ENCODE results near the gene CCDC27. TPM values are rescaled to one million over a fixed set of nuclear protein-coding genes. Genes with fewer than 3 reads are reported as not detected.

The CCDC27 gene
- total and polyA plus RNA-seq, 8 donors, result not detected

DNA sequence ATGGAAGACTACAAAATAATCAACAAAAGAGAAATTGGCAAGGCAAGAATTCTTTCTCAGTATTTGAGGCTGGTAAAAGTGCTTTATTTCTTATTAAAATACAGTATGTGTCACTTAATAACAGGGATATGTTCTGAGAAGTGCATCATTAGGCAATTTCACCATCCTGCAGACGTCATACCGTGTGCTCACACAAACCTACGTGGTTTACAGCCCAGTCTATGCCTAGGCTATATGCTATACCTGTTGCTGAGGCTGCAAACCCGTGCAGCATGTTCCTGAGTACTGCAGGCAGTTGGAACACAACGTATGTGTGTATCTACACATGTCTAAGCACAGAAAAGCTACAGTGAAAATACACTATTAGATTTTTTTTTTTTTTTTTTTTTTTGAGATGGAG is 2.7 kb upstream of the CCDC27 start:
- no peak for TF ChIP-seq POLR2AphosphoS5 (IDR thresholded peaks at IDR 0.05)
- TF ChIP-seq EP300 (IDR thresholded peaks at IDR 0.05), result no peak
- TF ChIP-seq POLR2A (IDR thresholded peaks at IDR 0.05), result no peak
- TF ChIP-seq, protein P1, sequence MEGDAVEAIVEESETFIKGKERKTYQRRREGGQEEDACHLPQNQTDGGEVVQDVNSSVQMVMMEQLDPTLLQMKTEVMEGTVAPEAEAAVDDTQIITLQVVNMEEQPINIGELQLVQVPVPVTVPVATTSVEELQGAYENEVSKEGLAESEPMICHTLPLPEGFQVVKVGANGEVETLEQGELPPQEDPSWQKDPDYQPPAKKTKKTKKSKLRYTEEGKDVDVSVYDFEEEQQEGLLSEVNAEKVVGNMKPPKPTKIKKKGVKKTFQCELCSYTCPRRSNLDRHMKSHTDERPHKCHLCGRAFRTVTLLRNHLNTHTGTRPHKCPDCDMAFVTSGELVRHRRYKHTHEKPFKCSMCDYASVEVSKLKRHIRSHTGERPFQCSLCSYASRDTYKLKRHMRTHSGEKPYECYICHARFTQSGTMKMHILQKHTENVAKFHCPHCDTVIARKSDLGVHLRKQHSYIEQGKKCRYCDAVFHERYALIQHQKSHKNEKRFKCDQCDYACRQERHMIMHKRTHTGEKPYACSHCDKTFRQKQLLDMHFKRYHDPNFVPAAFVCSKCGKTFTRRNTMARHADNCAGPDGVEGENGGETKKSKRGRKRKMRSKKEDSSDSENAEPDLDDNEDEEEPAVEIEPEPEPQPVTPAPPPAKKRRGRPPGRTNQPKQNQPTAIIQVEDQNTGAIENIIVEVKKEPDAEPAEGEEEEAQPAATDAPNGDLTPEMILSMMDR (IDR thresholded peaks at IDR 0.05), result no peak
- WGBS, 5 donors, result 61 to 69% (median 68%) methylated on average over 5 of the region's 5 CpGs

DNA sequence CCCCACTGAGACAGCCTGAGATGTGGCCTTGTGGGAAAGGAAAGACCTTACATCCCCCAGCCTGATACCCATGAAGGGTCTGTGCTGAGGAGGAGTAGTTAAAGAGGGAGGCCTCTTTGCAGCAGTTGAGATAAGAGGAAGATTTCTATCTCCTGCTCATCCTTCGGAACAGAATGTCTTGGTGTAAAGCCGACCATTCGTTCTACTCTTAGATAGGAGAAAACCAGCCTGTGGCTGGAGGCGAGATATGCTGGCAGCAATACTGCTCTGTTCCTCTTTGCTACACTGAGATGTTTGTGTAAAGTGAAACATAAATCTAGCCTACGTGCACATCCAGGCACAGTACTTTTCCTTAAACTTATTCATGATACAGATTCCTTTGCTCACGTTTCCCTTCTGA is 1.5 kb upstream of the CCDC27 start:
- Histone ChIP-seq H3K4me3 (no peak overlapping the region), H3K9me3 (no peaks in the 10 kb centered on the region)
- 56 to 67% (median 63%) methylated on average over 6 of the region's 6 CpGs for WGBS, 5 donors

More for the DNA sequence above, 2.7 kb upstream of the CCDC27 start:
- no peaks in the 10 kb centered on the region for H3K9me3 ChIP-seq
- peaks cover 19 to 35% (median 31%) of the 10 kb centered on the region in 4 donors for H3K4me1 ChIP-seq
- H3K36me3 ChIP-seq, result peaks cover 0 to 8% (median 0%) of the 10 kb centered on the region in 4 donors
- H3K27me3 ChIP-seq, result peaks cover 0 to 24% (median 3%) of the 10 kb centered on the region in 3 donors
- intact Hi-C loops (cut with DNase I; ENCODE audit: low total_unique reads), result no loop called here
- DNase-seq, result no peak
- H3K27ac ChIP-seq, result no peak overlapping the region
- H3K4me3 ChIP-seq, result no peak overlapping the region

DNA sequence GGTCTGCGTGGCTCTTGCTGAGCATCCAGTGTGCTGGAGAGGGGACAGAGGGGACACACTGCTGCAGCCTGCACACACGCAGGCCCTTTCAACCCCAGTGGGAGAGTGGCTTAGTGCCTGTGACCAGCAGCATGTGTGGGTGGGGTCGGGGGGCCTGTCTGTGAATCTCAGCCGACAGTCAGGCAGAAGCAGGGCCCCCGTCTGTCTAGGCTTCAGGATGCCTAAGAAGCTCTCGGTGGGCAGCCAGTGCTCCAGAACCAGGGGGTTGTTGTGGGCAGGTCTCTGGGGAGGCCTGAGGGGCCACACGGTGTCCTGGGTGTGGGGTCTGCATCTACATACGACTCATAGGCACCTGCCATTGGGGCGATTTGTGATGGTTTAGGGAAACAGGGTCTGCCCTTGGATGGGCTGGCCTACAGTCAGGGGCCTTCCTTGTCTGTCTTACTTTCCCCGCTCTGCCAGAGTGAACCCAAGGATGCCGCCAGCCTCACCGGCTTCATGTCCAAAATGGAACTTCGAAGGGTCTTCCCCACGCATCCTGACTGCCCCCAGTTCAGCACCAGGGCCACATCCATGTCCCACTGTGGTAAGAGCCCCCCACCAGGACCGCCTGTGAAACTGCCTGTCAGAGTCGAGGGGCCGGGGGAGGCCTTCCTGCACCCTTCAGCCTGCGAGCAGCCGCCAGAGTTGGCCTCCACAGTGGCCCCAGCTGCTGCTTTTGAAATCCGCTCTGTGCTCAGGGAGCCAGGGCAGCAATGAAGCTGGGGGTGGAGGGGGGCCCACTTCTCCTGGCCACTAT is 1.6 kb downstream of the CCDC27 start:
- no peak for DNase-seq
- WGBS, 5 donors, result 73 to 86% (median 81%) methylated on average over 18 to 20 of the region's 20 CpGs

More for the DNA sequence above, 1.5 kb upstream of the CCDC27 start:
- Histone ChIP-seq H3K27me3 (peaks cover 0 to 36% (median 8%) of the 10 kb centered on the region in 3 donors), H3K27ac (no peak overlapping the region), H3K36me3 (no peaks in the 10 kb centered on the region), H3K4me1 (peaks cover 17 to 23% (median 21%) of the 10 kb centered on the region in 4 donors)
- no peak for DNase-seq
- TF ChIP-seq POLR2AphosphoS5 (IDR thresholded peaks at IDR 0.05) (no peak), POLR2A (IDR thresholded peaks at IDR 0.05) (no peak), EP300 (IDR thresholded peaks at IDR 0.05) (no peak)
- TF ChIP-seq, protein P1 (IDR thresholded peaks at IDR 0.05), result no peak
- intact Hi-C loops (cut with DNase I; ENCODE audit: low total_unique reads), result no loop called here

DNA sequence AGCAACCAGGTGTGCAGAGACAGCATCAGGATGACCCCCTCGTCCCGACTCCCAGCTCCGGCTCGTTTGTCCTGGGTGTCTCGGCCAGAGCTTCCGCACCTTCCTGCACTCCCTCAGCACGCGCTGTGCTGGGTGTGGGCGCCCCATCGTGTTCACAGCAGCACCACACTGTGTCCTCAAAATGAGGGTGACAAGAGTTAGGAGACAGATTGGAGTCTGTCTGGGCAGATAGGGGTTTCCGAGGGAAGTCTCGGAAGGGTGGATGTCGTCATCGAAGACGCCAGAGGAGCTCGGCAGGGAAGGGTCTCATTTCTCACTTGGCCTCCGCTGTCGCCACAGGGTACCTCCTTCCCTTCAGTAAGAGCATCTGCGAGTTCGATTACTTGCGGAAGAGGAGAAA is 4.1 kb downstream of the CCDC27 start:
- H3K36me3 ChIP-seq, result no peaks in the 10 kb centered on the region
- no peak overlapping the region for H3K27ac ChIP-seq
- H3K9me3 ChIP-seq, result peaks cover 0 to 7% (median 0%) of the 10 kb centered on the region in 4 donors
- H3K27me3 ChIP-seq, result peaks cover 0 to 74% (median 25%) of the 10 kb centered on the region in 3 donors
- WGBS, 5 donors, result 67 to 82% (median 80%) methylated on average over 20 to 21 of the region's 21 CpGs
- no peaks in the 10 kb centered on the region for H3K4me1 ChIP-seq
- H3K4me3 ChIP-seq, result no peak overlapping the region
- DNase-seq, result no peak
- TF ChIP-seq, protein P1 (IDR thresholded peaks at IDR 0.05), result no peak
- TF ChIP-seq POLR2AphosphoS5 (IDR thresholded peaks at IDR 0.05), result no peak
- intact Hi-C loops (cut with DNase I; ENCODE audit: low total_unique reads), result no loop called here

More for the DNA sequence above, 1.6 kb downstream of the CCDC27 start:
- Histone ChIP-seq H3K36me3 (no peaks in the 10 kb centered on the region), H3K27ac (no peak overlapping the region), H3K4me1 (no peaks in the 10 kb centered on the region), H3K4me3 (no peak overlapping the region), H3K27me3 (peaks cover 0 to 59% (median 19%) of the 10 kb centered on the region in 3 donors), H3K9me3 (no peaks in the 10 kb centered on the region)
- TF ChIP-seq EP300 (IDR thresholded peaks at IDR 0.05), result no peak
- TF ChIP-seq POLR2AphosphoS5 (IDR thresholded peaks at IDR 0.05), result no peak
- TF ChIP-seq, protein P1 (IDR thresholded peaks at IDR 0.05), result no peak
- no peak for TF ChIP-seq POLR2A (IDR thresholded peaks at IDR 0.05)
- intact Hi-C loops (cut with DNase I; ENCODE audit: low total_unique reads), result no loop called here
